ENCODE measurements around the gene TAS2R10. TPM values are rescaled to one million over a fixed set of nuclear protein-coding genes. Genes with fewer than 3 reads are reported as not detected.

Gene TAS2R10
- total RNA-seq, 1 donor from 2014 or later, result 0.16 TPM

Other genes starting within 250 kb of the TAS2R10 start
- 16.7 TPM for gene MAGOHB, start 212.7 kb downstream of the TAS2R10 start, total RNA-seq
- 5.7 TPM for gene STYK1, start 152.3 kb downstream of the TAS2R10 start, total RNA-seq
- 394 TPM for gene YBX3, start 103.0 kb downstream of the TAS2R10 start, total RNA-seq
- not detected for gene TAS2R7, start 23.7 kb downstream of the TAS2R10 start, total RNA-seq
- not detected for gene TAS2R8, start 19.1 kb downstream of the TAS2R10 start, total RNA-seq
- not detected for gene TAS2R9, start 16.2 kb downstream of the TAS2R10 start, total RNA-seq
- 0.64 TPM for gene PRR4, start 23.1 kb upstream of the TAS2R10 start, total RNA-seq
- 7.5 TPM for gene PRH1, start 57.9 kb upstream of the TAS2R10 start, total RNA-seq
- 0.44 TPM for gene TAS2R13, start 83.2 kb upstream of the TAS2R10 start, total RNA-seq
- gene PRH2, start 102.9 kb upstream of the TAS2R10 start, total RNA-seq, result not detected
- 0.80 TPM for gene TAS2R14, start 112.9 kb upstream of the TAS2R10 start, total RNA-seq
- gene TAS2R50, start 160.6 kb upstream of the TAS2R10 start, total RNA-seq, result 0.68 TPM
- gene TAS2R20, start 171.9 kb upstream of the TAS2R10 start, total RNA-seq, result 0.96 TPM
- gene TAS2R19, start 196.3 kb upstream of the TAS2R10 start, total RNA-seq, result 1.2 TPM
- gene TAS2R31, start 205.0 kb upstream of the TAS2R10 start, total RNA-seq, result 0.92 TPM
- 0.40 TPM for gene TAS2R46, start 235.9 kb upstream of the TAS2R10 start, total RNA-seq

Data from esophagus mucosa (tissue), 1 donor.